HG03457 (cell line): ENCODE results near the gene RNF150.

ENCODE experiments used
- ATAC-seq: cut with Tn5 transposase; IDR thresholded peaks from one replicate; pipeline ENCODE4 v1.9.1; 2021; ENCODE audit warnings: moderate number of reproducible peaks; ENCODE audit not compliant: unreplicated experiment

The RNF150 gene

GRCh38 chr4:141028024-141028529 lies 105.2 kb downstream of the RNF150 start:
- no peak for ATAC-seq

- ATAC-seq = no peak
These were observed 105.8 kb downstream of the RNF150 start for GRCh38 chr4:141027421-141027820.

- no peak for ATAC-seq
These were observed 106.4 kb downstream of the RNF150 start for GRCh38 chr4:141026900-141027299.

GRCh38 chr4:141023051-141023450 lies 110.2 kb downstream of the RNF150 start:
- ATAC-seq = no peak

GRCh38 chr4:141022111-141022695 lies 111.1 kb downstream of the RNF150 start:
- no peak for ATAC-seq

GRCh38 chr4:141021397-141022110 lies 111.7 kb downstream of the RNF150 start:
- no peak for ATAC-seq

- ATAC-seq = no peak
These were observed 112.4 kb downstream of the RNF150 start for GRCh38 chr4:141020801-141021261.

GRCh38 chr4:141019768-141020167 lies 113.5 kb downstream of the RNF150 start:
- no peak for ATAC-seq

GRCh38 chr4:141016117-141016798 lies 117.0 kb downstream of the RNF150 start:
- ATAC-seq = no peak

GRCh38 chr4:141013899-141014298 lies 119.4 kb downstream of the RNF150 start:
- ATAC-seq = no peak

GRCh38 chr4:141011901-141012315 lies 121.4 kb downstream of the RNF150 start:
- no peak for ATAC-seq

GRCh38 chr4:141009931-141010330 lies 123.3 kb downstream of the RNF150 start:
- no peak for ATAC-seq

GRCh38 chr4:141009129-141009528 lies 124.1 kb downstream of the RNF150 start:
- ATAC-seq = no peak

- no peak for ATAC-seq
These were observed 126.9 kb downstream of the RNF150 start for GRCh38 chr4:141006242-141006802.

- ATAC-seq = no peak
These were observed 128.4 kb downstream of the RNF150 start for GRCh38 chr4:141004823-141005222.

GRCh38 chr4:141003193-141003592 lies 130.1 kb downstream of the RNF150 start:
- ATAC-seq = no peak

- ATAC-seq = no peak
These were observed 130.9 kb downstream of the RNF150 start for GRCh38 chr4:141002323-141002805.

GRCh38 chr4:140996766-140997165 lies 136.5 kb downstream of the RNF150 start:
- ATAC-seq = no peak

GRCh38 chr4:140995058-140995457 lies 138.2 kb downstream of the RNF150 start:
- no peak for ATAC-seq

GRCh38 chr4:140994015-140994414 lies 139.3 kb downstream of the RNF150 start:
- no peak for ATAC-seq

- no peak for ATAC-seq
These were observed 139.9 kb downstream of the RNF150 start for GRCh38 chr4:140993370-140993769.
